Epithelial cell of proximal tubule (primary cell): ENCODE data around the gene INS. TPM values are rescaled to one million over a fixed set of nuclear protein-coding genes. Genes with fewer than 3 reads are reported as not detected.

Experiments used
- DNase-seq: peaks from one replicate; pipeline ENCODE4 v3.0.0-alpha.2; 2011; ENCODE audit warnings: low read depth
- H3K4me3 ChIP-seq: 2 replicates; pipeline ENCODE4 v1.5.1; 2011; ENCODE audit warnings: low read depth, mild to moderate bottlenecking, low read length
- total RNA-seq: library from RNA; depleted of rRNA; stranded (reverse); fragments of >200 nt; gene quantifications from 2 replicates; pipeline ENCODE4 v1.2.3, GENCODE V29; 2015
- TF ChIP-seq, protein P1 (sequence below): conservative IDR thresholded peaks from 2 replicates; pipeline ENCODE4 v1.5.1; 2012; ENCODE audit warnings: low read depth, mild to moderate bottlenecking, low read length

The INS gene
- total RNA-seq, 1 donor from 2014 or later = not detected

DNA sequence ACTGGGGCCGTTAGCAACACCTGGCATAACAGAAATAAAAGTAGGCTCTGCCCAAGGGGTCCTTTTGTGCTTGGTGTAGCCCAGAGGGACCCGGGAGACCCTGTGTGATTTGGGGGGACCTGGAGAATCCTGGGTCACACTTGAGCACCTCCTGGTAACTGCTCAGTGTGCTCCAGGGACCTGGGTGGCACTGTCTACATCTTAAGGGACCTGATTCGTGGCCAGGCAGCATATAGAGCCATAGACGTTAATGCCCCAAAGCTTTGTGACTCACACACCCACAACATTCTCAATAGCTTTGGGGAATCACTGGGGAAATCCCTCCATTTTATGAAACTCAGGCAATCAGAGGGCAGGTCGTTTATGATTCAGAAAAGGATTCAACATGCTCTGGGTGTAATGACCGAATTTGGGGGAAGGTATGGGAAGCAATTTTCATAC lies 18.2 kb downstream of the INS start:
- no peak overlapping the region for H3K4me3 ChIP-seq
- DNase-seq = no peak
- TF ChIP-seq, protein P1, sequence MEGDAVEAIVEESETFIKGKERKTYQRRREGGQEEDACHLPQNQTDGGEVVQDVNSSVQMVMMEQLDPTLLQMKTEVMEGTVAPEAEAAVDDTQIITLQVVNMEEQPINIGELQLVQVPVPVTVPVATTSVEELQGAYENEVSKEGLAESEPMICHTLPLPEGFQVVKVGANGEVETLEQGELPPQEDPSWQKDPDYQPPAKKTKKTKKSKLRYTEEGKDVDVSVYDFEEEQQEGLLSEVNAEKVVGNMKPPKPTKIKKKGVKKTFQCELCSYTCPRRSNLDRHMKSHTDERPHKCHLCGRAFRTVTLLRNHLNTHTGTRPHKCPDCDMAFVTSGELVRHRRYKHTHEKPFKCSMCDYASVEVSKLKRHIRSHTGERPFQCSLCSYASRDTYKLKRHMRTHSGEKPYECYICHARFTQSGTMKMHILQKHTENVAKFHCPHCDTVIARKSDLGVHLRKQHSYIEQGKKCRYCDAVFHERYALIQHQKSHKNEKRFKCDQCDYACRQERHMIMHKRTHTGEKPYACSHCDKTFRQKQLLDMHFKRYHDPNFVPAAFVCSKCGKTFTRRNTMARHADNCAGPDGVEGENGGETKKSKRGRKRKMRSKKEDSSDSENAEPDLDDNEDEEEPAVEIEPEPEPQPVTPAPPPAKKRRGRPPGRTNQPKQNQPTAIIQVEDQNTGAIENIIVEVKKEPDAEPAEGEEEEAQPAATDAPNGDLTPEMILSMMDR = no peak

DNA sequence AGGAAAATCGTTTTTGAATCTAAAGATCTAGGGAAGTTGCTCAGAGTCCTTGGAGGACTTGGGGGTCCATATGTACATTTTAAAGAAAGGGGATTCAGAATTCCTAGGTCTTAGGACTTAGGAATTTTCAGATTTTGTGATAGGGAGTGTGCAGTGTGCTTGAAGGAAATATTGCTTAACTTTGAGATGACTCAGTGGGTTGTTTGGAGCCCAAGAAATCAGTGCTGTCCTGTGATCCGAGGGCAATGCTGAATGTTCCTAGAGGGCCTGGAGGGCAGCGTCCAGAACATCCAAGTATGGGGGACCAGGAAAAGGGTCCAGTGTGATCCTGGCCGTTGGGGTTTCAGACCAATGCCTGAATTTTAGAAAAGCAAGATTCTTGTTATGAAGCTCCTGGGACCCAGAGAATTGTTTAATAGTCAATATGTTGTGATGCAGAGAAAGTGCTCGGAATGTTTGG lies 18.7 kb downstream of the INS start:
- TF ChIP-seq, protein P1 = no peak
- peak; percentile 13 for DNase-seq
- no peak overlapping the region for H3K4me3 ChIP-seq

DNA sequence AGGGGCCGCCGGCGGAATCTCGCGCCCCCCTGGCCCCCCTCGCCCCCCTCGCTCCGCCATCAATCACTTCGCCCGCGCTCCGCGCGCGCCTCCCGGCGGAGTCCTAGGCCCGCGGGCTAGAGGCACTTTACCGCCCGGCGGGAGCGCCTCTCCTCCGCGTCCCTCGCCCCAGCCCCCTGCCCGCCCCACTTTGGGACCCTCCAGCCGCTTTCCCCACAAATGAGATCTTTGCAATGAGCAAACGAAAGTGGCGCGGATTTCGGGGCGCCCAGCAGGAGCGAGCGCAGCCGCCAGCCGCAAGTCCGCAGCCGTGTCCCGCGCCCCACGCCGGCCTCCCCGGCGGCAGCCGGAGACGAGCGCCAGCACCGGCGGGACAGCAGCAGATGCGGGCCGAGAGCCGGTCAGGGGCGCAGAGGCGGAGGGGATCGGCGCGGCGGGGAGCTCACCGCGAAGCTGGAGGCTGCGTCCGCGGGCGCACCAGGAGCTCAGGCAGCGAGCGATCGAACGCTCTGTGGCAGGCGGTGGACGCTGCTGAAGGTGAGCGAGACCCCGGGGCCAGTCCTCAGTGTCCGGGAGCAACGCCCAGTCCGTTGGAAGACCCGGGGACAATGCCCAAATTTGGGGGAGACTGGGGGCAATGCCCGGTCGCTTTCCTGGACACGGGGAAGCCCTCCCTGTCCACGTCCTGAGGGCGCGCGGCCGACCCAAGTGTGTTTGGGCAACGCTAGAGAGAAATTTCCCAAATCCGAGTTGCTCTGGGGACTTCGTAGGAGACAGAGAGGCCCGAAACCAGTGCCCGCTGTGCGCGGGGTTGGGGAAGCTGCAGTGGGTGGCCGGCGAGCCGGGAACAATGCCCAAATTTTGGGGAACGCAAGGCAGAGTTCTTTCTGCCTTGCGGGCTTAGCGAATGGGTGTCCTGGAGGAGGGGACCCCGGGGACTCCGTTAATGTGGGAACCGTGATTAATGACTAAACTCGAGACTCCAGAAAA lies 20.3 kb downstream of the INS start:
- no peak for DNase-seq
- TF ChIP-seq, protein P1 = no peak
- no peak overlapping the region for H3K4me3 ChIP-seq

DNA sequence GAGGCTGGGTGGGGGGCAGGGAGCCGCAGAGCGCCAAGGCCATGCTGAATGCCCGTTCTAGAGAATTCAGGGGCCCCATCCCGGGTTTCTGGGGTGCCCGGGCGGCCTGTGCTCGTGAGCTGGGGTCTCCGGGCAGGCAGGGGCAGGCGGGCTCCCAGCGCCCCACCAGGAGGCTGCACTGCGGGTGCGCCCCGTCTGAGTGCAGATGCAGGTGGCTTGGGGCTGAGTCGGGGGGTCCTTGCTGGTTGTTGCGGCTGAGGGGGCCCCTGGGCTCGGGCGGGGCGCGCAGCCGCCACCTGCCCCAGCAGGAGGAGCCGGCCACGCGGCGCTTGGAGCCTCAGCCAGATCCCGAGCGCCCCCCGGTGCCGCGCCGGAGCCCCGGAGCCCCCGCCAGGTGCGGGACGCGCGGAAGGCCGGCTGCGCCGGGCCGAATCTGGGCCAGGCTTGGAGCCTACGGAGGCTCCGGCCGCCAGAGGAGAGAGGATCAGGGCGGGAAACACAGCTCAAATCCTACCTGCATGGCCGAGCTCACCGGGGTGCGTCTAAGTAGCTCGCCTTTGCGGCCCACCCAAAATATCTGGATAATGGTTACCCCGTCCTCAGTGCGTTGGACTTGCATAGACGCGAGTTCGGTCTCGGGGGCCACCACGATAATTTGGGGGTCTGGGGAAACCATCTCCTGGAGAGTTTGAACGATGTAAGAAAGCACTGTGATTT lies 21.2 kb downstream of the INS start:
- TF ChIP-seq, protein P1 = no peak
- DNase-seq = no peak
- no peak overlapping the region for H3K4me3 ChIP-seq

DNA sequence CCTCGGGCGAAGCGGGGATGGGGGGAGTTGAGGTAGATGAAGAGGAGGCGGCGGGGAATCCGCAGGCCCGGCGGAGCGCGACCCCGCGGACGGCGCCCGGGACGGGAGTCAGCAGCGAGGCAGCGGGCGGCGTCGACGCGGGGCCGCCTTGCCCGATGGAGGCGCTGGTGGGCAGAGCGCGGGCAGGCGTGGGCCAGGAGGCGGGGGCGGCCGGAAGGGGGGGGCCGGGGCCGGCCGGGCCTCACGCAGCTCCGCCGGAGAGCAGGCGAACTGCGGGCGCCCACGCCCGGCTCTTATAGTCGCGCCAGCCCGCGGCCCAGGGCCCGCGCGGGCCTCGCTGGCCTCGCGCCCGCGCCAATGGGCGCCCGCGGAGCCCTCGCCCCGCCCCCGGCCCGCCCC lies 21.9 kb downstream of the INS start, which contains the start of gene IGF2:
TSS of gene IGF2 (minus strand) at position 267 of the 399 bp plus-strand sequence. CDS start 3,866 bp downstream, outside the sequence.
- DNase-seq = no peak

DNA sequence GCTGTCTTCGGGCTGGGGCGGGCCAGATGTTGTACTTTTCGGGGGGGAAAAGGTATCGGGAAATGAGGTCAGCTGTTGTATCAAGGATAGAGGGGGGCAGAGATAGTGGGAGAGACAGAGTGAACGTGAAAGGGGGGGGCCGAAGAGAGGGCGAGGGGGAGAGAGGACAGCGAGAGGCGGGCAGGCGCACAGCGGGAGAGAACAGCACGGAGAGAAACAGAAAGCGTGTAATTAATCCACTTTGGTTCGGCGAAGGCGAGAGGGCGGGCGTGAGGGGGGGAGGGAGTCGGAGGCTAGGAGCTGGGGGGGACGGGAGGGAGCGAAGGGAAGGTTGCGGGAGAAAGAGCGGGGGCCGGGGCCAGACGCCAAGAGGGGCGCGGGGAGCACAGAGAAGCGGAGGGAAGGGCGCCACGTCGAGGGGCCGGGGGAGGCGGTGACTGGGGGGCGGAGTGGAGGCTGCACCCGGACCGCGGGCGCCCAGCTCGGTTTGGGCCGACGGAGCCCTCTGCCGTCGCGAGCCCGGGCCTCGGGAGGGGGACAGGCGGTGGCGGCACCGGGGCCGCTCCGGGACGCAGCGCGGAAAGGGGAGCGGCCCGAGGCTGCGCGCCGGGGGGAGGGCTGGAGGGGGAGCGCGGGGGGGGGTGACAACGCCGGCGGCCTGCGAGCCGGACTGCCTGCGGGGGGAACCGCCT lies 22.4 kb downstream of the INS start:
- H3K4me3 ChIP-seq = no peak overlapping the region
- DNase-seq = no peak
- TF ChIP-seq, protein P1 = no peak

More for the DNA sequence above, 21.9 kb downstream of the INS start, which contains the start of gene IGF2:
- TF ChIP-seq, protein P1 = no peak
- H3K4me3 ChIP-seq = no peak within 1 kb of the TSS
